HG03442 (cell line): ENCODE data around the gene XPC.

ENCODE experiments used
- ATAC-seq: cut with Tn5 transposase; IDR thresholded peaks from one replicate; pipeline ENCODE4 v1.9.1; 2021; ENCODE audit warnings: mild to moderate bottlenecking, moderate library complexity; ENCODE audit not compliant: unreplicated experiment

XPC gene

DNA sequence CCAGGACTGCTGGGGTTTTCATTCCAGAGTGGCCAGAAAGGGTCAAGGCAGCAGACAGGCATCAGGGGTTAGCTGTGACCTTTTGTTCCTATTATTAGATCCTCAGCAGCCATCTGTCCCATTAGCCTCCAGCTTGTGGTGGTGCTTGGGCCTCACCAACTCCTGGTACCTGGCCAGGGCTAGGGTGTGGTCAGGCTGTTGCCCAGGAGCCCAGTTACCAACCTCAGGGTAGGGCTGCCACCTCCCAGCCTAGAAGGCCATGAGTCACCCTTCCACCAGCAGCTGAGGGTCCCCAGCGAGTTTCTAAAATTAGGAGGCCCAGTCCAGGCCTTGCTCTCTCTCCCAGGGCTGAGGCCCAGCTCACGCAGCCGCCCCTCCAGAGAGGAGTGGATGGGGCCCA lies 41.4 kb downstream of the XPC start:
- ATAC-seq, result no peak

DNA sequence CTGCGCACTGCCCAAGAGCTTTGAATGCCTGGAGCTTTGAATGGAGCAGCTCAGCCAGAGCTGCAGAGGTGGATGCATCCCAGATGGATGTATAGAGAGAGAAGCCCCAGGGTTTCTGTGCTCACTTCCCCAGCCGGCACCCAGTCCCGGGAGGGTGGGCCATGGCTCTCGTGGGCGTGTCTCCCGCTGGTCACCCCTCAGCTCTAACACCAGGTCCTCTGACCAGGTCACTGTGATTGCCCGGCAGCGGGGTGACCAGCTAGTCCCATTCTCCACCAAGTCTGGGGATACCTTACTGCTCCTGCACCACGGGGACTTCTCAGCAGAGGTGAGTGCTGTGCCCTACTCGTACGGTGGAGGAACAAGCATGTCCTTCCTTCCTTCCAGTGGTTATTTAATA lies 42.8 kb downstream of the XPC start:
- no peak for ATAC-seq

DNA sequence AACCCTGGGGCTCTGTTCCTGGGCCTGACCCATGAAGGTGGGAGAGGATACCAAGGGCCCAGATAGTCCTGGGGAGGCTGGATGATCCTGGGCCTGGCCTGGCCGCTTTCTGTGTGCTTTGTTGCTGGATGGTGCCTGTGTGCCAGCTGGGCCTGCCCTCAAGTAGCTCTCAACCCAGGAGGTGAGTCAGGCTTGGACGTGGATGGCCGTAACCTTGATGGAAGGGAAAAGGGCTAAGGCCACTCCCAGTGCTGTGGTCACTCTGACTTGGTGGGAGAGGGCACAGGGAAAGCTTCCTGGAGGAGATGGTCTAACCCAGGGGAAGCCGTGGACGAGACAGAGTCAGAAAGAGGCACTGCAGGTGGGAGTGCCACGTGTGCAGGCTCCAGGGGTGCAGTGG lies 44.1 kb downstream of the XPC start:
- ATAC-seq, result no peak

DNA sequence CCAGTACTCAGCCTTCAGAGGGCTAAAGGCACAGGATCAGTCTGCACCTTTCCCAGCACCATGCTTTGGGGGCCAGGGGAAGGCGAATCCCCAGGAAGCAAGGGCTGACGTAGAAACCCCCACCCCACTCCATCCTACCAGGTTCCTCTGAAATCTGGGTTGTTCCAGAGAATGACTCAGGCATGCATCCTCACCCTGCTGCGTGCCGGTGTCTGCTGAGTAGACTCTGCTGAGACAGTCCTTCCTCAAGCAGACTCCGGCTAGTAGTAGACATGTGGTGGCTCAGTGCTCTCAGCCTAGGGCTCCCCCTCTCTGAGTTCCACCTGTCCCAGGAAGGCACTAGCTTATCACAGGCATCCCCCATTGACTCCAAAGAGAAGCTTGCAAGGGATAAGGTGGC lies 44.5 kb downstream of the XPC start:
- ATAC-seq, result no peak

DNA sequence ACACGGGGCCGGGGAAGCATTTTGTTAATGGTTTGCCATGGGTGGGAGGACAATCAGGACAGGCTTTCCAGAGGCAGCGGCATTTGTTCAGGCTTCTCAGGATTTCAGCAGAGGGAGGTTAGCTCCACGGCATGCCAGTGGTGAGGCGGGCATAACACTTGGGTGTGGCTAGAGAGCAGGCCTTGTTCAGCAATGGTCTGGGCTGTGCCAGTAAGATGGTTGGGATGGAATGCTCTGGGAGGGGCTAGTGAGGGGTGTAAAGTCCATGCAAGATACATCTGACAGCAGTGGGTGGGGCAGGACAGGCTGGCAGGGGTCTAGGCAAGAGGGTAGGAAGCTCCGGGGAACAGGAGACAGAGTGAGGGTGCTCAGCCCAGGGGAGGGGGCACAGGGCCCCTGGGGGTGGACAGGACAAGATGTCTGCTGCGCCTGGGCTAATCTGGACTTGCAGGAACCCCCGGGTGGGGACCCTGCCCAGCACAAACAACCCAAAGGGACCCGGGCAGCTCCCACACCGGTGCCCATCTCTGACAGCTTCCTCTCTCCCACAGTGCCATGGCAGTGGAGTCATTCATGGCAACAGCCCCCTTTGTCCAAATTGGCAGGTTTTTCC lies 45.1 kb downstream of the XPC start:
- no peak for ATAC-seq

DNA sequence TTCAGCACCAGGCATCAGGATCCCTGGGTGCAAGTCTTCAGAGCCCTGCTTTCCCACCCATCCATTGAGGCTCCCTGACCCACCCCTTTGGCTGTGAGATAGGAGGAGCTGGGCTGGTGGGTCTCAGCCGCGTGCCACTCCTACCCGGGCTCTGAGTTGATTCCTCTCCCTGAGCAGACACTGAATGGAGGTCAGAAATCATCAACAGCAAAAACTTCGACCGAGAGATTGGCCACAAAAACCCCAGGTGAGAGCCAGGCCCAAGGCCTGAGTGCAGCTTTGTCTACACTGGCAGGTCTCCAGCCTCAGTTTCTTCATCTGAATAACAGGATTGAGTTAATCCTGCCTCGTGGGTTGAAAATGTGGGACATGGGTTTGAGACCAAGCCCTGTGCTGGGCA lies 45.7 kb downstream of the XPC start:
- no peak for ATAC-seq

DNA sequence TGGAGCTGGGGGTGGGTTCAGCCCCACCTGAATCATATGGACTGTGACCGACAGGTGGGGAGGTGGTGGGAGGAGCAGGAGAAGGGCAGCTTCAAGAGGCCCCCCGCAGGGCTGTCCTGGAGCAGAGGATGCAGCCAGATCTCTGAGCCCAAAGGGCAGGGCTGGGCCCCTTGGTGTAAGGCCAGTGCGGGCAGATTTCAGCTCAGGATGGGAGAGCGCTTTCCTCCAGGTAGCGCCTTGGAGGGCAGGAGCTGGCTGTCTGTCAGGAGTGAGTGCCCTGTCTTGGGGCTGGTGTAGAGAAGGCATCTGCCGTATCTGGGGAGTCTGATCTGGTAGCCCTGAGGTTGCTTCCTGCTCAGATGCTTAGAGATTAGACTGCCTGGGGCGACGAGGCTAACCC lies 46.3 kb downstream of the XPC start:
- no peak for ATAC-seq

DNA sequence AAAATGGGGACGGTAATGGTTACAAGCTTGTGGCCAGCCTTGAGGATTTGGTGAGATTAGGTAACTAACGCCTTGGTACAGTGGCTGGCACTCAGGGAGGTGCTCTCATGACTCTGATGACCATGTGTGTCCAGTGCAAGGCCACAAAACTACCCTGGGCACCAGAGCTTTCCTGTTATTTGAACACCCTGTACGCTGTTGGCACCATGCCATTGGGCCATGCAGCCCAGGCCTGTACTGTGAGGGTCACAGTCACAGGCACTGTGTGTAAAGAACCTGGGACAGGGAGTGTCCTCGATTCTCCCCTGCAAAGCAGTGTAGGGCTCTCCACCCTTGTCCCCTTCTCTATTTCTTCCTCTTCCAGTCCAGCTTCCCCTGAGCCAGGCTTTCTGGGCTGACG lies 47.3 kb downstream of the XPC start:
- ATAC-seq, result no peak

DNA sequence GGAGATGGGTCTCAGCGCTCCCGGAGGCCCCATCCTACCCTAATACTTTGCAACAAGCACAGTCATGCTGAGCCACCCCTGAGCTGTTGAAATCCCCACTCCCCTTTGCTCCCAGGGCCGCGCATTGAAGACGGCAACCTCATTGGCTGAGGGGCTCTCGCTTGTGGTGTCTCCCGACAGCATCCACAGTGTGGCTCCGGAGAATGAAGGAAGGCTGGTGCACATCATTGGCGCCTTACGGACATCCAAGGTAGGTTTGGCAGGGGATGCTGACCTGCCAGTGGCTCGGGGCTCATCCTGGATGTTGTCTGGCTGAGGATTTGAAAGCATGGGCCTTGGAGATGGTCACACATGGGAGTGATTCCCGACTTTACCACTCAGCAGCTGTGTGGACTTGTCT lies 47.7 kb downstream of the XPC start:
- ATAC-seq, result no peak

DNA sequence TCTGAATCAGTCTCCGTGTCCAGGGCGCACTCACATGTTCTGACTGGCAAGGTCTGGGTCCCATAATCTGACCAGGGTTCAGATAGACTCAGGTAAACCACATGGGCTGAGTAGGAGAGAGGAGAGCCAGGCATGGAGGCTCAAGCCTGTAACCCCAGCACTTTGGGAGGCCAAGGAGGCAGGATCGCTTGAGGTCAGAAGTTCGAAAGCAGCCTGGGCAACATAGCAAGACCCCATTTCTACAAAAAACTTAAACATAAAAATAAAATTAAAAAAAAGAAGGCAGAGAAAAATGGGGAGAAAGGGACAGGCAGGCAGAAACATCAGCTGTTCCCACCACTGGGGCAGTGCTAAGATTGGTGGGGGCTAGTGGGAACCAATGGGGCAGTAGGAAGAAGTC lies 48.2 kb downstream of the XPC start:
- no peak for ATAC-seq

DNA sequence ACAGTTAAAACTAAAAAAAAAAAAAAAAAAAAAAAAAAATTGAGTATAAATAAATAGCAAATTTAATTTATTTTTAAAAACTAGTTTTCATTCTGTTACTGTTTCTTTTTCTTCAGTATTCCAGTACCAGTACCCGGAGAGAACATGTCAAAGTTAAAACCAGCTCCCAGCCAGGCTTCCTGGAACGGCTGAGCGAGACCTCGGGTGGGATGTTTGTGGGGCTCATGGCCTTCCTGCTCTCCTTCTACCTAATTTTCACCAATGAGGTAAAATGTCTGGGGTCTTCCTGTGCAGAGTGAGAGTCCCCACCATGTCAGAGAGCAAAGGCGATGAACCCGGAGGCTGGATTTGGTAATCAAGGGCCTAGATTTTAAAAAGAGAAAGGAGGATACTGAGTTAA lies 49.1 kb downstream of the XPC start:
- no peak for ATAC-seq

DNA sequence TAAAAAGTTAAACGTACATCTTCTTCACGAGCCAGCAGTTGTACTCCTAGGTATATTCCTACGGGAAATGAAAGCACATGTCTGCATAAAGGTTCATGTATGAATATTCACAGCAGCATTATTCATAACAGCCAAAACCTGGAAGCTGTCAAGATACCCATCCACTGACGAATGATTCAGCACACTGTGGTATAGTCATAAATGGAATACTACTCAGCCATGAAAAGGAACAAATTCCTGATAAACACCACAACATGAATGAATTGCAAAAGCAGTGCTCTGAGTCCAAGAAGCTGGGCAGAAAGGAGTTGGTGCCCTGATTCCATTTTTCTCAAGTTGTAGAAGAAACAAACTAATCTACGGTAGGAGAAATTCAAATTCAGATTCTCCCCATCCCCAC lies 49.7 kb downstream of the XPC start:
- ATAC-seq, result no peak

DNA sequence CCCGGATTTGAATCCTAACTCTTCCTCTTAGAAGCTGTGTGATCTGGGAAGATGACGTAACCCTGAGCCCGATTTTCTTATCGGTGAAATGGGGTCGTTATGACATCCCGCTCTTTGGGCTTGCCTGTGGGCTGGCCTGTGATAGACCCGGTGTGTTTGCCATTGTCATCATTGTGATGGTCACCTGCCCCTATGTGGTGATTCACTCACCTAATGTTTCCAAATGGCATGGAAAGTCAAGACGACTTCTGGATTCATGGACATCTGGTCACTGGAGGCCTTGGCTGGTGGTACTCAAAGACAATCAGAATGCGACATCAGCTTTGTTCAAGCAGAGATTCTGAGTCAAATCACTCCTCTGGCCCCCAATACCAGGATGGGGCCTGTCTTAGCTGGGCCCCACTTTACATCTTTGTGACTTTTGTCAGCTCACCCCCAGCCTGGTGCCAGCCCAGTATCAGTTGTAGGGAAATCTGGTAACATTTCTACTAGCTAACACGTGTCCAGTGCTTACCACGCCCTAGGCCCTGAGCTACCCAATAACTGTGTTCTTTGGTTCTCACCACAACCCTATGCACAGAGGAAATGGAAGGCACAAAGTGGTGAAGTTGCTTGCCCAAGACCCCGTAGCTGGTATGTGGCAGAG lies 50.8 kb downstream of the XPC start:
- ATAC-seq, result no peak

DNA sequence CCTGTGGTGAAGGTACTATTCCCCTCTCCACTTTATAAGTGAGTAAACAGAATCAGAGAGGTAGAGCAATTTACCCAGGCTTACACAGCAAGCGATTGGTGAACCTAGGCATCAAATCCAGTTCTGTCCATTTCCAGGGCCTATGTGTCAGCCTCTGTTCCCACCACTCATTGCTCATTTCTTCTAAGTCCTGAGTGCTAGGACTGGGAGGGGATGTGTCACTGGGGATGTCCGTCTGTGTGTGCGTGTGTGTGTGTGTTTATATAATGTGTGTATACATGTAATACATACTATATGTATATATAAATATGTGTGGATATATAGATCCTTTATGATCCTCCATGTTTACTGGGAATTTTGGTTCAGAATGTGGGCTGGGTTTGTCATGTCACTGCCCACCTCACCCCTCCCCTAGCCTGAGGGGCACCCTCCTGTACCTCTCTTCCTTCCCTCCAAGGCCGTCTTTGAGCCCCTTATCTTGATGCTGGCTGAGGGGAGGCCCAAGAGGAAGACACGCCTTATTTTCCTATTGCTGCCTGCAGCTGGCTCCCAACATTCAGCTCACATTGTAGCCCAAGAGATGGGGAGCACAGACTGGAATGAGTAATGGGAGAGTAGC lies 51.4 kb downstream of the XPC start:
- no peak for ATAC-seq

DNA sequence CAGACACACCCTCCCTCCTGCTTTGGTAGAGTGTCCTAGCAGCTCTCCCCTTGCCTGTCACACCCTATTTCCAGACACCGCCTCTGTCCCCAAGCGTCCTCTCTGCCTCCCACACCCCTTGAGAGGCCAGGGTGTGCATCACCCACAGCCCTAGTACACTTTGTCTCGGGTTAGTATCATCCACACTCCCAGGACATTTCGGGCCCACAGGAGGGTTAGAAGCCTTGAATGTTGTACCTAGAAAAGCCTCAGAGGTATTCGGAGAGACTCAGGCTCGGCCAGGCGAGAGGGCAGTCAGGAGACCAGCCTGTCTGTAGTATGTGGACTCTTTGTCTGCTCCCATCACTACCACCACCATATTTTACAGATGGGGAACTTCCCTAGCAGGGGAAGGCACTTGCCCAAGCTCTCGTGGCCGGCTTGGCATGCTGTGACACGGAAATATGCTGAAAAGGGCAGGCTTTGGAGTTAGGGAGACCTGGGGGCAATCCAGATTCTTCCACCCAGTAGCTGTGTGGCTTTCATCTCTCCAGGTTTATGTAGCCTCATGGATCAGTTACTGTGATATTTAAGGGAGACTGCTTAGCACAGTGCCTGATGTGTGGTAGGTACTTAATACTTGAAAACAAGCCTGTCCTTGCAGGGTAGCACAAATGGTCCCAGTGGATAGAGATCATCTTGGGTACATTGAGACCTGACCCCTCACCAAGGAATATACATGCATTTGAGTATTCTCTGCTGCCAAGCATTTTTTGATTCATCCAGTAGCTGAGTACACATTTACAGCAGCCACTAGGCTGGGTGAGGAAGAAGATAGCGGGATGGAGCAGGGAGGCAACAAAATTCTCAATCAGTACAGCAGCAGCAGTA lies 52.1 kb downstream of the XPC start:
- no peak for ATAC-seq

DNA sequence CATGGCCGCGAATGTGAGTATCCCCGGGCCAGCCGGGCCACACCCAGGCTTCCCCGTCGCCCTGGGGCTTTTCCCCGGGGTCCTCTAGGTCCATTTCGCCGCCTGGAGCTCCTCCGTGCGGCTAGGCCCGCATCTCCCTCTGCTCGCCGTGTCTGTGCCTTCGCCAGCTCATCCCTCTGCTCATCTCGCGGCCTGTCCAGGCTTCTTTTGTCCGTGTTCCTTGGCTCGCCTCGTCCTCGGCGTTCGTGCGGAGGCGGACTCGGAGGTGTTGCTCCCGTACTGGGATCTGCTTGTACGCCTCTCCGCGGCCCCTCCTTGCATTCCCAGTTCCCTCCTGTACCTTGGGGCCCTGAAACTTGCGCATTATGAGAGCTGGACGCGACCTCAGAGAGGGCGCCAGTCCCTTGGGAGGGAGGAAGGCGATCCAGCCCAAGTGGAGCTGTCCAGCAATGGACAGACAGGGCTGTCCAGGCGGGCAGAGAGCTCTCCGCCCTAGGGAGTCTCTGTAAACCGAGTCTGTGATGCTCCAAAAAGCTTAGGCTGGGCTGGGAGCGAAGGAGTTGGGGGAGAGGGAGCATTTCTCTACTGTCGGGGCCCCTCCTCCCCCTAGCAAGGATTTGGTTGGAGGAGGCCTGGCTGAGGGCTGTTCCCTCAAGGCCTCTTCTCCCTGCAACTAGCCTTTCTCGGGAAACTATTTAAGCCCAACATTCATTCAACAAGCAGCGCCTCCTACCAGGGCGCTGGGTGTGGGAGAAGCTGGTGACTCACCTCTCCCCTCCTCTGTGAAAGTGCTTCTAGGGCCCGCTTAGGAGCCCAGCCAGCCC lies 53.0 kb downstream of the XPC start:
- ATAC-seq, result peak; percentile 19

DNA sequence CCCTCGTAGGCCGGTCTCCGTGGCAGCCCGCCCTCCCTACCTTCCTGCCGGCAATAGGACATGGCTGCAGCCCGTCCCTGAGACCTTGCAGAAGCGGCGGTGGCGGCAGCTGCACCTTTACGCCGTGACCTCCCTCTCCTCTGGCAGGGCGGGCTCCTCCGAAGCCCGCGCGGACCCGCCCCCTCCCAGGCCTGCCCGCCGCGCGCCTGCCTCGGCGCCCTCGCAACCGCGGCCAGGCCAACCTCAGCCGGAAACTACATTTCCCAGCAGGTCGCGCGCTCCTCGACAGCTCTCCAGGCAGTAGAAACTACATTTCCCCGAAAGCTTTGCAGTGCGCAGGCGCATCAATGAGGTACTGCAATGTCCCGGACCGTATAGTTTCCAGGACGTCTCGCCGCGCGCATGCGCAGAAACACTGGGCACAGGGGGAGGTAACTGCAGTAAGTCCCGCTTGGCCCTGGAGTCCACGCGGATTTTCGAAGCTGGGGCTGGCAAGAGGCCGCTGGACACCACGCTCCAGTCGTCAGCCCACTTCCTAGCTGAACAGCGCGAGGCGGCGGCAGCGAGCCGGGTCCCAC lies 53.7 kb downstream of the XPC start, which contains the start of the genes CHCHD4 and TMEM43:
Gene CHCHD4 (minus strand): TSS at position 256 of the 578 bp plus-strand sequence. CDS start 194 bp downstream, at position 62.
Gene TMEM43 (plus strand): TSS at position 438 of the 578 bp plus-strand sequence. CDS start 142 bp downstream, outside the sequence.
- ATAC-seq, result peak; percentile 89

DNA sequence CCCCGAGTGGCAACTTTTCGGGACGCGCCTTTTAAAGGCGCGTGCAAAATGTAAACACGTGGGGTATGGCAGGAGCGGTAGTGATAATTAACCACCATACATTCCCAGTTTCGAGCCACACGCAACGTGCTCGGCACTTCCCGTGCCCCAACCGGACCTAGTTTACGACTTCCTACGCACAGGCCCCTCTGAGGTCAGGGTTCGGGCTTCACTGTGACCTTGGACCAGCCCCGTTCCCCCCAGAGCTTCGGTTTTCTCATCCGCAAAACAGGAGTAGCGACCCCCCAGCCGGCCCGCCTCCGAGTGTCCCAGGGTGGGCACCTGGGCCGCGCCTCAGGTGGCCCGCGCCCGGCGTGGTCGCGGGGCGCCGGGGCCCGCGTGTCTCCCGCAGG lies 54.2 kb downstream of the XPC start:
- ATAC-seq, result peak; percentile 42

DNA sequence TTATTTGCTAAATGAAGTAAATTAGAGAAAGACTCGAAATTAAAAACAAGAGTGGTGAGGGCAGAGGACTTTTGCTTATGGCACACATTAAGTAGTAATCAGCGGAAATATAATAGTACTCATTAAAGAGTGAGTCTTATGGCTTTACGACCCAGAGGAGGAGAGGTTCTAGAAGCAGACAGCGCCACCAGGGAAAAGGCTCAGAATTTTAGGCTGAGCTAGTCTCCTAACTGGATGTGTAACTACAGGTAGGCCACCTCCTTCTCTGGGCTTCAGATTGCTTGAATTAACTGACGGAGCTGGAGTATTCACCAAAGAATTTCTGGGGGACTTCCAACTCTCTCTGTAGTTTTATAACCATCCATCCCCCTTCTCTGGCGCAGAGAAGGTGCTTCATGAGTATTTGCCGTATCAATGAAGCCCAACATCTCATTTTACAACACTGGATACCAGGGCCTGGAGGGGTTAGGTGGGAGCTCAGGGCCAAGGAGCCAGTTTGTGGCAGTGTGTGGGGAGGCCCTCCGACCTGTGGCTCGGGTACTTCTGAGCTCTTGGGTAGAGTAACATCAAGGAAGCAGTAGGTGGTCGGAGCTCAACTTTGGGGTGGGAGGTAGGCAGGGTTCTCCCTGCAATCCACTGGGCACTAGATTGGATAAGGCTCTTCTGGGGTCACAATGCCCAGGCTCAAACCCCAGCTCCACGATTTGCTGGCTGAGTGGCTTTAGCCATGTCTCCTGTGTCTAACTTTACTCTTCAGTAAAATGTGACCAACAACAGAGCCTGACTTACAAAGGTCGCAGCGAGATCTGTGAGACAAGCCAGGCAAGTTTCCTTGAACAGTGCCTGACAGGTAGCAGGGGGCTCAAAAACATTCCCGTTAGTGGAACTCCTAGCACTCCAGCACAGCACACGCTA lies 54.8 kb downstream of the XPC start:
- ATAC-seq, result no peak
